ENCODE measurements around the gene NTRK3.

Gene NTRK3

DNA sequence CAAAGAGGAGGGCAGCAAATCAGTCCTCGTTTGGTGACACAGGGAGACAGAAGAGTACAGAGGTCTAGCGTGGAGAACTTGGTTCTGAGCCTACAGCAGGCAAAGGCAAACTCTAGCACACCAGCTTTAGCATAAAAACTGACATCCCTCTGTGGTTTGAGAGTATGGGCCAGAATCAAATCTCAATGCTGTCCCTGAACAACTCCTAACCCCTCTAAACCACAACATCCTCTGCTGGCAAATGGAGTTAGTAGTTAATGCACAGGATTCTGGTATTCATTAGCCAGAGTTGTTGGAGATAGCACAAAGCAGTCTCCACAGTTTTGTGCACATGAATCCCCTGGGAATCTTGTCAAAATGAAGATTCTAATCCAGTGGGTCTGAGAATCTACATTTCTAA lies 315.8 kb downstream of the NTRK3 start:
- no peak for DNase-seq (ENCODE audit: low read depth)

DNA sequence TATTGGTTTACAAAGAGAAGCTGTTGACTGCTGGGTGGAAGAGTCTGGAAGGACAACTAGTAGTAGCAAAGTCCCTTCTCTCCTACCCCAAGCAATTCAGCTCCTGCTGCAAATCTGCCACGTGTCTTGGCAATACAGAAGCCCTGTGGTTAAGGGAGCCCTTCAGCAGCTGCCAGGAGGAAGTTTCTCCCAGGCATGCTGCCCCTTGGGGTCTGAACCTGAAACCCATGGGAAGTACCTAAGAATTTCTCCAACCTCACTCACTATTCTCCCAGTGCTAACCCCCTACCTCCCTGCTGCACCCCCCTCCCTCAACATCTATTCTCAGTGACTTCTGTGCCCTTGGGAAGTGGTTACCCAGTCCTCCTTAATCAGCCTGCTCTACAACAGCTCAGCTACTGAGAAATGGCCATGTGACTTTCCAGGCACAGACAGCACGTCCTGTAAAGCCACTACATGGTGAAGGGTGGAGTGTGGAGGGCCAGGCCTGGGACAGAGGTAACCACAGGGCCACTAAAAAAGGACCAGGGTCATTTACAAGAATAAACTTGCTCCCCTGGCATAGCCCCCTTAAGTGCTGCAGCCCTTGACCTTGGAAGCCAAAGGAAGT lies 316.6 kb downstream of the NTRK3 start:
- no peak for DNase-seq (ENCODE audit: low read depth)

DNA sequence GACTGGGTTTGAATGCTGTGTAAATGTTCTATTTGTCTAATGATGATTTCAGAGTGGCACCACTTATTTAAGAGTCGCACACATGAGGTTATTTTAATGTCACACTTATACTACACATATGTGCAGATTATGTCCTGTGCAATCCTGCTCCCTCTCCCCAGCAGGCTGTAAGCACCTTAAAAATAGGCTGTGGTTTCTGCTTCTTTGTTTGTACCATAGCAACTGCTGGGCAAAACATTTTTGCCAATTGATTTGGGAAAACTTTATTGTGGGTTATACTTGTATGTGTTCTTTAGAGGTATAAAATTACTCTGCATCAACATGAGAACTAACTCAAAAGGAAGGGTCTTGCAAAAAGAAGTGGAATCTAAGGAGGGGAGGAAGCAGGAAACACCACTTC lies 318.5 kb downstream of the NTRK3 start:
- no peak for DNase-seq (ENCODE audit: low read depth)

DNA sequence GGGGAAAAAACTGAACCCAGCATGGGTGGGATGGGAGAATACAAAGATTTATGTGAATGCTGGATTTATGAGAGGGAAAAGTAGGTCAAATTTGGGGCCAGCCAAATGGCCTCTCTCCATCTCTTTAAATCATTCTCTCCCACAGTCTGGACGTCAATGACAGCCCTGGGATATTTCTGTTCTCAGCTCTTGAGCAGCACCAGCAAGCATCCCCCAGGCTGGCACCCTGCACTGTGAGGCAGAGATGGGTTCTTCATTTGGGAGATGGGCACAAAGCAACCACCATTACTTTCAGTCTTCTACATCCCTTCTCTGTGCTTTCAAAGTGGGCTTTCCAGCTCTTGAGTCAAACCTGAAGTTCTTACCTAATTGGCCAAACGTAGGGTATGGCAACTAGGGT lies 321.0 kb downstream of the NTRK3 start:
- DNase-seq (ENCODE audit: low read depth): no peak

DNA sequence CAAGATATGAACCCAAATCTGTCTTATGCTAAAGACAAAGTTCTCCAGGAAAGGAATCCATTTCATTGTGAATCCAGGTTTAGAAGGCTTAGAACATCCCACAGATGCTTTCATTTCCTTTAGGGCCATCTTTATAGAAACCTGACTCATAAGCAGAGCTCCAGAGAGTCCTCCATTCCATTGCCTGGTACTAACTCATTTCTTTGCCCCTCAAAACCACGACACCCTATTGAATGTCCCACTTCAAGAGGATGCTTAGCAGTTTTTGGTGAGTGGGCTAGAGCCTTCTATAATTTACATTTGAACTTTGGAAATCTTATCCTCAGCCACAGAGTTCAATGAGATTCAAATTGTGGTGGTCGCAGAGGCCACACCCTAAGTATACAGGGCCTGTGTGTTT lies 325.0 kb downstream of the NTRK3 start:
- no peak for DNase-seq (ENCODE audit: low read depth)

DNA sequence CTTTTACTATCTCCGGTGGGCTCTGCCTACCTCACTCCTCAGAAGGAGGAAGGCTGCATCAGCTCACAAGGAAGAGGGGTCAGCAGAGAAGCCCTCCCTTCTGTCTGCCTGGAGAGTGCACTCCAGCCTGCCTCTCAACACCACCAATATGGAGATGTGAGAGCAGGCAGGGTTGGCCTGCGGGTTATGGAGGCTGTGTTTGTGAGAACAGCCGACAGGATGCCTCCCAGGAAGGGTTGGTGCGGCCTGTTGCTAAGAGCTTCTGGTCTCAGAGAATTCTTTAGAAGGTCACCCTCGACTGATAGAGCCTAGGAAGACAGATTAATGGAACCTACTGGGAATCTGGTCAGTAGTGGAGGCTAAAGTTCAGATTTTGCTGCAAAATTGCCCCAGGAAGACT lies 326.1 kb downstream of the NTRK3 start:
- DNase-seq (ENCODE audit: low read depth): no peak

DNA sequence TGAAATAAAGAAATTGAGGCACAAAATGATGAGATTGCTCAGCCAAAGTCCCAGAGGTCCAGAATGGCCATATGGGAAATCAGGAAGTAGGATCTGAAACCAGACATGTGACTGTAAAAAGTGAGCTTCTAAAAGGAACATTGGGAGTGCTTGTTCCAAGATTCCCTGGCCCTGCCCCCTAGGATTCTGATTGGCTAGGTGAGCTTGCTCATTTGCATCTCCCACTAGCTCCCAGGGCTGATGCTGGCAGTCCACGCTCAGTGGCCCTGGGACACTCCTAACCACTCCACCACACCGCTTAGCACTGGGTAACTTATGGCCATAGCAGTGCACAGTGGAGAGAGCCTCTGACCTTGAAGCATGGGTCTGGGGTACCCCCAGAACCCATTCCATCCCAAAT lies 326.7 kb downstream of the NTRK3 start:
- DNase-seq (ENCODE audit: low read depth): no peak

DNA sequence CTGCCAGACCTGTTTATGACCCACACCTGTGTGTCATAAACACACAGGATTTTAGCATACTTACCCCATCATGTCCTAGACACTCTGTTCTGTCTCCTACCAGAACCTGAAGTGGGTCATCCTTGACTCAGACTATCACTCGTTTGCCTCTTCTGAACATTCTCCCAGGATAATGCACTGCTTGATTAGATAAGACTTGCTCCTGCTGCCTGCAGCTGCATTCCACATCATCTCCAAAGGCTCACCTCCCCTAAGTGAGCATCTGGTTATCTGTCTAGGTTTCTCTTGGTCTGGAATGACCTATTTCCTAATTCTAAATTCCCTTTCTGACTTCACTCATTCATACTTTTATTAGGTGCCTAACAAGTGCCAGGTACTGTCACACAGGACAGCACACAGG lies 332.1 kb downstream of the NTRK3 start:
- no peak for DNase-seq (ENCODE audit: low read depth)

DNA sequence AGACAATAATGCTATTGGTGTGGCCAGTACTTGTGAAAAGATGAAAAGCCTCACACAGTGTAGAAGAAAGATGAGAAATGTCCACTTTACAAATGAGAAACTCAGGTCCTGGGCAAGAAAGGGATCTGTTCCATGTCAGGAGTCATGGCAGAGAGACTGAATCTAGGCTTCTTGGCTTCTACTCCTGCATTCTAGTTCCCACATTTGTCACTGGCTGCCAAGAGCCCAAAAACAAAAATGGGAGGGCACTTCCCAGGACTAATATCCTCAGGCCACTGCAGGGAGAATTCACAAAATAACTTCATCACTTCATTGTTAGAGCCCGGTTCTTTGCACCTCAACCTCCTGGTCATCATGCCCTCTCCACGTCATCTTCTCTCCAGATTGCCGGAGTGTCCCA lies 337.5 kb downstream of the NTRK3 start:
- no peak for DNase-seq (ENCODE audit: low read depth)

DNA sequence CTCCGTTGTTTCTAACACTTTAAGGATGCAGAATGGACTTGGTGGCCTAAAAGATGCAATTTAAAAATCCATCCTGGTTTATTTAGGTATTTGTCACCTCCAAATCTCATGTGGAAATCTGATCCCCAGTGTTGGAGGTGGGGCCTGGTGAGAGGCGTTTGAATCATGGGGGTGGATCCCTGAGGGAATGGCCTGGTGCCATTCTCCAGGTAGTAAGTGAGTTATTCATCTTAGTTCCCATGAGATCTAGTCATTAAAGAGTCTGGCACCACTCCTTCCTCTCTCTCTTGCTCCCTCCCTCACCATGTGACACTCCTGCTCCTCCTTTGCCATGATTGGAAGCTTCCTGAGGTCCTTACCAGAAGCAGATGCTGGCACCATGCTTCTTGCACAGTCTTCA lies 339.1 kb downstream of the NTRK3 start:
- no peak for DNase-seq (ENCODE audit: low read depth)

DNA sequence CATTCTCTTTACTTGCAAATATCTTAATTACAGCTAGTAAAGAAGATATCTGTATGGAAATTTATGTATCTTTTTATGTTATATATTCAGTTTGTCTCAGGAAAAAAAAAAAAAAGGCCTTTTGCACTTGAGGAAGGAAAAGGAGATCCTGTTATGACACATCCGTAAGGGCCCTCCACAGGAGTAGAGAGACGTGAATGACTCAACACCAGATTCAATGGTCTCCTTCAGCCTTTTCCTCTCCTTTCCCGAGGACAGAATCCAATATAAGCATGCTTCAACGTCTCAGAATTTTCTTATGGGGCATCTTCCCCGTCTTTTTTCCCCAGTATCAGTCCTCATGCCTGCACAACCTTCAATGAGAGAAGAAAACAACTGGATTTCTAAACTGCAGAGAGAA lies 340.3 kb downstream of the NTRK3 start:
- no peak for DNase-seq (ENCODE audit: low read depth)

DNA sequence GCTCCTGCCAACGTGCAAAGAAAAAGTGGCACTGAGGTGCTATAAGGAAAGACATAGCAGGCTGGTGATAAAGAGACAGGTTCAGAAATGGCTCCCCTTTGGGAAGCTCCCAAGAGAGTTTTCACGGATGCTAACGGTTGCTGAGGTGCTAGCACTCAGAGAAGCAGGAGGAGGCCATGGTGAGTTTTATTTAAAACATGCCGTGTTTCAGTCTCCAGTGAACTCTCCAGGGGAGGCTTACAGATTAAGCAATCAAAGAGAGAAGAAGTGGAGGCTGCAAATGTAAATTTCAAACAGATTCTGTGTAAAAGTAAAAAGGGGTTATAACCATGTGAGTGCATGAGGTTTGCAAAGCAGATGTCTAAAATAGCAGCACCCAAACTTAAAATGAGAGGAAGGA lies 346.2 kb downstream of the NTRK3 start:
- no peak for DNase-seq (ENCODE audit: low read depth)

DNA sequence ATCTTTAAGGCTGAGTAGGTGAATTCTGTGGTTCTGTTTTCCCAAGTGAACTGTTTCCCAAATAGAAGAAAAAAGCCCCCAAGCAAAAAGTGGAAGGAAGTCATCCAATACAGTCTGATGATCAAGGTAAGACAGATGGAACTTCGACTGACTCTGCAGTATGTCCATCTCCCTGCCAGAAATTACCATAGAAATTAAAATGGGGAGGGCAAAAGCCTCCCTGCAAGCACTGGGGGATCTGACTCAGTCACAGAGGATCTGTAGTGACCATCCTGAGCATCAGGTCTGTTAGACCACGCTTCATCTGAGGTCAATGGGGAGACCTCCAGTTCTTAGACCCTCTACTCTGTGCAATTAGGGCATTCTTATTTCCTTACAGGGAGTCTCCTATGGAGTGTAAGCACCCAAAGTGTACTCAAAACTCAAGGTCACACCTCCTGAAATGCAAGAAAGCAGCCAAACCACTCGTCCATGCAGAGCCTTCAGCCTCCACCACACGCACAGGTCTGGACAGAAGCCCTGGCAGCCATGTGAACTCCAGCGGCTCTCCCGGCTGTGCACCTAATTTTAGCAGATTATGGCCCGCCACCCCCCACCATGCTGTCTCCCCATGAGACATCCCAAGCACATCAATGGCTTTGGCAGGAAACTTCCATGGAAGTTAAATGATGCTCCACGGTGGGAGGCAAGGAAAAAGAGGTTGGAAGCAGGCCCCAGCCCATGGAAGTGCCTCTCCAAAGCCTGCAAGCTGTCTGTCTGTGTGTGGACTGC lies 348.7 kb downstream of the NTRK3 start:
- DNase-seq (ENCODE audit: low read depth): no peak

DNA sequence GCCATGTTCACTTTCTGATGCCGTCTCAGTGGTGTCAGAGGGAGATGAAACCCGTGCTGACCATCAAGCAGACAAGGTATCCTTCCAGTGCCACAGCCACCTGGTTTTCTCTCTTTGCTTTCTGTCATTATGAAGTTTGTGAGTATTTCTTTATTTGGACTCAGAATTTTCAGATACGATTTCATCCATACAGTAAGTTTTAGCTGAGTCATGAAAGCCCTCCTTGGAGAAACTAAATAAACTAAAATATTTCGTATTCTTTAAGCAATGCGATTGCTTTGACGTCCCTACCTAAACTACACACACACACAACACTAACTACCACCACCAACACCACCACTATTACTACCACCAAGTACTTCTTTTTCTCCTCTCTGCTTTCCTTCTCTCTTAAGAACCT lies 350.1 kb downstream of the NTRK3 start:
- no peak for DNase-seq (ENCODE audit: low read depth)

DNA sequence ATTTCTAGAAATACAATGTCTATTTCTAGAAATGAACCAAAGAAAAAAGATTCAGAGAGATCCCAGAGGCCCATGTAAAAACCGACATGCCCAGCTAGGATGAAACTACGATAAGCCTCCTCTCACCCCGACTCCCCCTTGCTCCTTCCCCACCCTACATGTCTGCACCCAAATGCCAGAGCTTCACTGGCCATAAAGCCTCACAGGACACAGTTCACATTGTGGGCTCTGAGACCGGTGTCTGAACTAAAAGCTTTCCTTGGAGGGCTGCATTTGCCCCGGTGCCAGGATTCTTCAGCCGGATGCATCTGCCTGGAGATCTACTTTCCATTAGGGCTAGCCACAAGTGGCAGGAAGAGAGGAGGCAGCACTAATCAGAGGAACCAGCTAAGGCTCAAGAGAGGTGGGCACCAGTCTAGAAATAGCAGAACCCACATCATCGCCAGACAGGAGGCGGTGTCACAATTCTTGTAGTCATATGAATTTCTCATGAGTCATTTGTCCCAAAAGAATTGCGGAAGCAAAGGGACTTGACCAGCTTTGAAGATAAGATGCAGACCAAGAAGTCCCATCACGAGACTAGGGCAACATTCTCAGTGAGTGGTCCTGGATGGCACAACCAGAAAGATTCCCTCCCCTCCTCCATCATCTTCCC lies 353.6 kb downstream of the NTRK3 start:
- no peak for DNase-seq (ENCODE audit: low read depth)

DNA sequence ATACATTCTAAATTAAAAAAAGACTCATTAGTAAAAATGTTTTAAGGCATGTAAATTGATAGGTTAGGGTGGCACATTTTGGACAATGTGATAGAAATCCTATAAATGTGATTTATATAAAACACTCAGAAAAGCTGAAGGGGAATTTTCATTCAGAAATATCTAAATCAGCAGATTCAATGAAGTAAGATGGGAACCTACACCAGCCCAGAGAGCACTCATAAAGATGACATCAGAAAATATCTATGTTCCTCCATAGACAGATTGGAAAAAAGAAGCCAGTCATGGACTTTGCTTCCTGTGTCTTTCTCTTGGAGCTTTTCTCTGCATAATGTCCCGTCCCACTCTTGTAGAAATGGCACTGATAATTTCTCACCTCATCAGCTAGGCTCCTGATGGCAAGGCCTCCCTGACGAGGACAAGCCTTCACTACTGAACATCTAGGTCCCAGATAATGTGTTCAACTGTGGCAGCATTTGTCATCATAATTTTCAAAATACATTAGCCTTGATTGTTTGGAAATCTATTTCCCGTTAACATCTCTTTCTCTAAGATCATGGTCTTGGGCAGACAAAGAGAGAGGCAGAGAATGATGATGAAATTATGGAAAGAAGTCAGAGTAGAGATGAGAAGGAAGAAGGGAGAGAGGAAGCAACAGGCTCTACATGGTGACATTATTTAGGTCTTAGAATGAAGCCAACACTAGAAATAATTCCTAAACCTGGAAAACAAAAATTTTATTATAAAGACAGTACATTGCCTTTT lies 354.4 kb downstream of the NTRK3 start:
- DNase-seq (ENCODE audit: low read depth): no peak

DNA sequence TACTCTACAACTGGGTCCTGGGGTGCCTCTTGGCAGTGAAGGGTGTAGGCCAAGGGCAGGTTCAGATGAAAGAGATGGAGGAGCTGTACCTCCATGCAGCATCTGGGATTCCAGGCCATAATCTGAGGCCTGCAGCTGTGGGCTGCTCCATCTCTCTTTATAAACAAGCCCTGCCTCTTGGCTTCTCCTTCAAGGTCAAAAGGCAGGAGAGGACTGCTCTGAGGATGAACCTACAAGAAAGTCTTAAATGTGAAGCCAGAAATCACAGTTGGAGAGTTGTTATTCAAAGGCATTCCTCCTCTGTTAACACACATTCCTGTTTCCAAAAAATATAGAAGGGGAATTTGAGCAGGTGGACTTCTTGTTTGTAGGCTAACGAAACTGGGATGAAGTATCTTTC lies 355.5 kb downstream of the NTRK3 start:
- DNase-seq (ENCODE audit: low read depth): no peak

DNA sequence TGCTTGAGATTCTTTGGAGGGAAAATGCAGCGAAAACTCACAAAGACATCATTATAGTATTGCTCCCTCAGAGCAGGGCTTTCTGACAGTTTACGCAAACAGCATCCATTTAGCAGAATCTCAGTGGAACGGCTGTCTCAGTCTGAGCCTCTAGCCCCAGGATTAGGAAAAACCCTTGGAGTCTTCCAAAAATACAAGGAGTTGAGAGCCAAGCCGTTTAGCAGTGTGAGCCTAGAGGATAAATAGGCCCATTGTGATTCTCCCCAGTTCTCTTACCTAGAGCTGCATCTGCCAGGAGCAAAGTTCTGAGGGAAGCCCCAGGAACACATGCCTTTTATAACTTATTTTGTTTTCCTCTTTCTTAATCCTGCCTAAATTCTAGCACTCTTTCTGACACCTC lies 359.6 kb downstream of the NTRK3 start:
- no peak for DNase-seq (ENCODE audit: low read depth)

DNA sequence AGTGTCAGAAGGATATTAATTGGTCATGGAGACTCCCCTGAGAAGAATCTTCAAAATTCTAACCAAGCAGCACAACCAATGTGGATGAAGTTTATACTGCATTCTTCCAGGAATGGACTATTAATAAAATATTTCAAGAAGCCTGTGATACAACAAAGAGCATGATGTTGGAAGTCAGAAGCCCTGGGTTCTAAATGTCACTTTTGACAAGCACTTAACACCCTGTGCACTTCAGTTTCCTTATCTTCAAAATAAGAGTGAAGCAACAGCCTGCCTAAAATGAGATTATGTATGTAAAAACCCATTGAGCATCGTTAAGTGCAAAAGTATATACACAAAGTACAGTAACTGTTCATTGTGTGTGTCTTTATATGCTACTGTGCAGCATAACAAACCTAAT lies 369.4 kb downstream of the NTRK3 start:
- DNase-seq (ENCODE audit: low read depth): no peak

DNA sequence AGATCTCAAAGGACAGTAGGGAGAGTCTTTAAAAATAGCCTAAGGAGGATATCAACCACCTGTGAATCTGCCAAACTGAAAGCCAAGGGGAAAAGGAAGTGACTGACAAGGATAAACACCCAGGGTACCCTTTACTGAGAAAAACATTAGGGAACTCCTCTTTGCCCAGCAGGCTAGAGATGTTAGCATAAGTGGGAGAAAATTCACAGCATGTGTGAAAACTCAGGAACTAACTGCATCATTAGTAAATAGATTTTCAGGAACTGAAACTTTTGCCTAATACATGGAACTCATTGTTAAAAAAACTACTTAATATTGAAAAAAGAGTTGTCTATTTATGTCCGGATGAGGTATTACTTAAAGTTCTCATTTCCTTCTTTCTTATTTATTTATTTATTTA lies 375.5 kb downstream of the NTRK3 start:
- no peak for DNase-seq (ENCODE audit: low read depth)

DNA sequence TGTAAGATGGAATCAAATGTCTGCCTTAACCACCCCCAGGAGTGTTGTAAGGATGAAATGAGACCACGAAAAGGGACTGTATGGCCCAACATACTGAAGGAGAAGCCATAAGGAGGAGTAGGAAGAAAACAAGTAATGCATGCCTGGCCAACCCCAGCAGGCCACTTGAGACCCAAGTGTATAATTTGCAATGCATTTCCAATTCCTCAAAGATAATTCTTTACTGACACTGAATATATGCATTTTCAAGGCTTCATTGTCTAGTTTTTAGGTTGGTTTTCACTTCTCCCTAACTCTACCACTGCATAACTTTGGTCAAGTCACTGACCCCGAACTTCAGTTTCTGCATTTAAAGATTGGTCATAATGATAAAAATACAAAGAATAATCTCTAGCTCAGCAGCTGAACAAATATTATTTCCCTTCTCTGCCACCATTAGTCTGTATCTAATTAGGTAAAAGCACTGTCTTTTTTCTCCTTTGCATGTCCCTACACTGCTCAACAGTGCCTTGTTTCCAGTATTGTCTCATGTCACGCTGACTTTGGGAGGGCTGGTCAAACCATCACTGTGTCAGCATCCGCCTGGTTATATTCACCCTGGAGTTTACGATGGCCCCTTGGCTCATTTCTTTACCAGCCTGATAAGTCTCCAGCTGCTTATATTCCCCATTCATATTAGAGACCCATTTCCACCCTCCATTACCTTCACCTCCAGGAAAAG lies 378.6 kb downstream of the NTRK3 start:
- no peak for DNase-seq (ENCODE audit: low read depth)

DNA sequence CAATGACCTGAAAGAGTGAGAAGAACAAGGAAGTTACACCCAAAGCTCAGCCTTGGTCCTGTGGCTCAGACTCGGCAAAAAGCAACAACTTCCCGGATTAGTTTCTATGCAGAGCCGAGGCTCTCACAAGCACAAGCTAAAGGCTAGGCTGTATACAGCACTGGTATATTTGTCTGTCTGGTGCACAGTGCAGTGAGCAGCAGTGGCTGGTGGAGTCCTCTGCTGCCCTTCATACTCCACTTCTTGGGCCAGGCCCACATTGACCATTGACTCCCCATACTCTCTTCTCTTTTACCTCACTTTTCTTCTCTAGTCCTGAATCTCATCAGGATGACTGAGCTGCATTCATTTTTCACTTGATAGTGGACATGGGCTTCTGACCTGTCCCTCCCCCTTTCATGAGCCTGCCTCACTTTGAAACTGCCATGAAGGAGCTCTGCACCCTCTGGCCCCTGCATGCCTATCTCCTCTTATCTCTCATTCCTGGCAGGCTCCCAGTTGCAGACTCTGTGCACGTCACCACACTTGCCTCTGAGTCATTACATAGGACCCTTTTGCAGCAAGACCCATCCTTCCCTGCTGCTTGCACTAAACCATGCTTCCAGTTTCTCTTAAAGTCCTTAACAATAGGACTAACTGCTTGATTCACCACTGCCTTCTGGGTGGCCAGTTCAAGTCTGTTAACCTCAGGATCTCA lies 379.3 kb downstream of the NTRK3 start:
- DNase-seq (ENCODE audit: low read depth): no peak

All from stimulated activated CD8-positive, alpha-beta memory T cell treated with anti-CD3 and anti-CD28 coated beads, Interleukin-7, amount 100 ng/mL, for 24 hours (primary cell).